HepG2 (cell line): ENCODE measurements around the gene FOCAD. TPM values are rescaled to one million over a fixed set of nuclear protein-coding genes. Genes with fewer than 3 reads are reported as not detected.

Experiments
- ATAC-seq: fragments of 200-7000 bp; cut with Tn5 transposase; 3 replicates; pipeline ENCODE4 v1.9.1; 2020; ENCODE audit warnings: mild to moderate bottlenecking, moderate library complexity
- BruUV-seq: library from RNA; stranded (reverse); fragments of 400-500 nt; replicated peaks from 2 replicates; lab custom pipeline; 2021; lab: Mats Ljungman, UMichigan
- CTCF ChIA-PET: fragments of 300-600 bp; formaldehyde crosslinking; extraction: SDS; loops from one replicate; lab custom pipeline; 2021; ENCODE audit warnings: low total read pairs, inconsistent platforms, low intra/inter-chr PET ratio; lab: Yijun Ruan, JAX
- POLR2A ChIA-PET: fragments of 350-600 bp; sonication (Branson Sonifier 250); formaldehyde crosslinking; loops from one replicate; lab custom pipeline; 2020; ENCODE audit warnings: antibody characterized with exemption, inconsistent platforms; lab: Yijun Ruan, JAX
- DNase-seq: peaks from one replicate; pipeline ENCODE4 v3.0.0-alpha.2; 2015; ENCODE audit warnings: low spot score
- FAIRE-seq: peaks from 3 replicates; lab custom pipeline; 2011; peaks lifted over from hg19 to GRCh38; lab: Jason Lieb, UNC
- H2AFZ ChIP-seq: one replicate; pipeline ENCODE4 v1.6.1; 2011; ENCODE audit warnings: low read length, inconsistent platforms
- H3K27ac ChIP-seq: fragments of 300-600 bp; 3 replicates; pipeline ENCODE4 v1.8.0; 2011; ENCODE audit warnings: mixed run types, mild to moderate bottlenecking, mixed read lengths, low read length, inconsistent platforms; ENCODE audit not compliant: insufficient read depth; ENCODE audit errors: extremely low read length
- H3K27me3 ChIP-seq, 2 experiments: fragments of 200-600 bp in 1 of 2; 2 replicates in 1 of 2; 3 replicates in 1 of 2; pipeline versions ENCODE4 v1.6.0 to v1.8.0; 2011; ENCODE audit warnings: low read length in 2 of 2, mild to moderate bottlenecking in 2 of 2, moderate library complexity in 2 of 2, inconsistent platforms in 1 of 2; ENCODE audit not compliant: insufficient read depth in 2 of 2, control insufficient read depth in 1 of 2
- H3K36me3 ChIP-seq, 2 experiments: fragments of 200-600 bp in 1 of 2; replicated peaks in 1 of 2; 2 replicates in 1 of 2; 3 replicates in 1 of 2; pipeline versions ENCODE4 v1.5.1 to v1.8.0; 2011; ENCODE audit warnings: low read length in 2 of 2, inconsistent platforms in 1 of 2; ENCODE audit not compliant: insufficient read depth in 2 of 2, control insufficient read depth in 1 of 2
- H3K4me1 ChIP-seq: 2 replicates; pipeline ENCODE4 v1.5.1; 2012; ENCODE audit warnings: low read length, inconsistent platforms; ENCODE audit not compliant: insufficient read depth
- H3K4me2 ChIP-seq: 2 replicates; pipeline ENCODE4 v1.6.0; 2011; ENCODE audit warnings: low read depth, low read length, inconsistent platforms
- H3K4me3 ChIP-seq, 3 experiments: fragments of 200-600 bp in 1 of 3; sonication (generic), shearing (Covaris generic) in 1 of 3; replicated peaks in 1 of 3; 2 replicates each; pipeline ENCODE4 v1.5.1; 2011 to 2016; ENCODE audit warnings: low read length in 3 of 3, inconsistent platforms in 2 of 3, low read depth in 2 of 3, mild to moderate bottlenecking in 2 of 3, control low read depth in 1 of 3, mixed read lengths in 1 of 3; ENCODE audit not compliant: insufficient read depth in 1 of 3
- H3K79me2 ChIP-seq: one replicate; pipeline ENCODE4 v1.6.1; 2011; ENCODE audit warnings: low read length, inconsistent platforms; ENCODE audit not compliant: insufficient read depth
- H3K9ac ChIP-seq: 2 replicates; pipeline ENCODE4 v1.6.0; 2011; ENCODE audit warnings: mild to moderate bottlenecking, low read depth, low read length, inconsistent platforms; ENCODE audit not compliant: insufficient read depth
- H3K9me3 ChIP-seq: 2 replicates; pipeline ENCODE4 v1.5.1; 2012; ENCODE audit warnings: mild to moderate bottlenecking, low read length
- H4K20me1 ChIP-seq: 2 replicates; pipeline ENCODE4 v1.6.0; 2011; ENCODE audit warnings: inconsistent platforms, mild to moderate bottlenecking, low read length, moderate library complexity; ENCODE audit not compliant: insufficient read depth
- ESRRA ChIP-seq: sonication (generic); formaldehyde crosslinking; IDR thresholded peaks from 2 replicates; pipeline ENCODE4 v1.5.1; 2020; ENCODE audit warnings: mild to moderate bottlenecking, low read depth, missing genetic modification reagents
- EZH2 ChIP-seq: conservative IDR thresholded peaks from 2 replicates; pipeline ENCODE4 v1.6.1; 2012; ENCODE audit warnings: mild to moderate bottlenecking, low read depth, low read length, moderate library complexity
- FLYWCH1 ChIP-seq: sonication (generic); formaldehyde crosslinking; IDR thresholded peaks from 2 replicates; pipeline ENCODE4 v1.8.1; 2023; ENCODE audit warnings: mild to moderate bottlenecking, missing genetic modification reagents
- HNF4G ChIP-seq, 2 experiments: sonication (generic) in 1 of 2; formaldehyde crosslinking in 1 of 2; IDR thresholded peaks; 2 replicates each; pipeline versions ENCODE4 v1.4.0 to v1.6.1; 2011 to 2020; ENCODE audit warnings: borderline replicate concordance in 2 of 2, low read depth in 2 of 2, mild to moderate bottlenecking in 2 of 2, low read length in 1 of 2, missing genetic modification reagents in 1 of 2, moderate library complexity in 1 of 2
- KDM1A ChIP-seq: IDR thresholded peaks from 2 replicates; pipeline ENCODE4 v1.6.1; 2016; ENCODE audit warnings: missing compliant biosample characterization
- KLF13 ChIP-seq: sonication (generic); formaldehyde crosslinking; IDR thresholded peaks from 2 replicates; pipeline ENCODE4 v1.4.0; 2020; ENCODE audit warnings: mild to moderate bottlenecking, missing genetic modification reagents
- PAF1 ChIP-seq: IDR thresholded peaks from 2 replicates; pipeline ENCODE4 v1.6.1; 2016; ENCODE audit warnings: missing genetic modification reagents, missing compliant biosample characterization
- PHF21A ChIP-seq: sonication (generic); formaldehyde crosslinking; IDR thresholded peaks from 2 replicates; pipeline ENCODE4 v1.5.0; 2020; ENCODE audit warnings: mild to moderate bottlenecking, missing genetic modification reagents
- SMARCC2 ChIP-seq: fragments of 450-650 bp; IDR thresholded peaks from 2 replicates; pipeline ENCODE4 v1.6.1; 2017; ENCODE audit warnings: antibody characterized with exemption, mild to moderate bottlenecking
- SP2 ChIP-seq: sonication (generic); formaldehyde crosslinking; IDR thresholded peaks from 2 replicates; pipeline ENCODE4 v1.5.1; 2020; ENCODE audit warnings: mild to moderate bottlenecking, missing genetic modification reagents
- TRIM24 ChIP-seq: sonication (generic); formaldehyde crosslinking; IDR thresholded peaks from 2 replicates; pipeline ENCODE4 v1.8.0; 2022; ENCODE audit warnings: mild to moderate bottlenecking, missing genetic modification reagents
- ZBTB38 ChIP-seq: sonication (generic); formaldehyde crosslinking; IDR thresholded peaks from 2 replicates; pipeline ENCODE4 v1.5.1; 2020; ENCODE audit warnings: mild to moderate bottlenecking, missing genetic modification reagents
- ZFP36 ChIP-seq: fragments of 150-350 bp; IDR thresholded peaks from 2 replicates; pipeline ENCODE4 v1.6.1; 2018; ENCODE audit warnings: borderline replicate concordance, low read length, low read depth; ENCODE audit not compliant: partially characterized antibody
- ZSCAN21 ChIP-seq: sonication (generic); formaldehyde crosslinking; IDR thresholded peaks from 2 replicates; pipeline ENCODE4 v1.8.0; 2022; ENCODE audit warnings: mild to moderate bottlenecking, missing genetic modification reagents, moderate library complexity, borderline replicate concordance
- WGBS: methylation state at CpG from one replicate; pipeline ENCODE4 v1.1.6; 2017; ENCODE audit warnings: low lambda C conversion rate; 5-methylcytosine and 5-hydroxymethylcytosine counted together
- in situ Hi-C: cut with HindIII; loops from 2 replicates; pipeline ENCODE4 v1.10.0; 2017; ENCODE audit warnings: low pct_unique_long_range_greater_than_20kb; ENCODE audit not compliant: extremely low pct_ligation_motif_present
- intact Hi-C: fragments of 100-400 bp; cut with micrococcal nuclease; formaldehyde crosslinking; loops from one replicate; pipeline ENCODE4 v1.10.0; 2022; ENCODE audit not compliant: unreplicated experiment
- polyA plus RNA-seq, 8 experiments: library from polyadenylated mRNA; depleted of rRNA in 3 of 8; stranded (reverse) in 7 of 8; unstranded in 1 of 8; fragments of >200 nt; fragmentation: Illumina TruSeq in 4 of 8; extraction: Trizol in 4 of 8; gene quantifications; 2 replicates each; pipeline versions ENCODE4 v1.2.1 to v1.2.3, GENCODE V29; 2011 to 2016; ENCODE audit warnings: low read depth in 4 of 8, missing spikeins in 1 of 8, mixed read lengths in 1 of 8; ENCODE audit not compliant: insufficient read depth in 1 of 8
- total RNA-seq, 5 experiments: library from RNA; depleted of rRNA; stranded (reverse); fragments of >200 nt; fragmentation: Illumina TruSeq; extraction: Trizol; gene quantifications; 2 replicates each; pipeline ENCODE4 v1.2.3, GENCODE V29; 2016; ENCODE audit warnings: low read depth in 1 of 5
- TF ChIP-seq, protein P1 (sequence below): sonication (generic); formaldehyde crosslinking; IDR thresholded peaks from 2 replicates; pipeline ENCODE4 v1.4.0; 2020; ENCODE audit warnings: mild to moderate bottlenecking, missing genetic modification reagents
- TF ChIP-seq, protein P2 (sequence below): sonication (generic); formaldehyde crosslinking; IDR thresholded peaks from 2 replicates; pipeline ENCODE4 v1.5.0; 2020; ENCODE audit warnings: mild to moderate bottlenecking, missing genetic modification reagents
- TF ChIP-seq, protein P3 (sequence below): sonication (generic); formaldehyde crosslinking; IDR thresholded peaks from 2 replicates; pipeline ENCODE4 v1.4.0; 2020; ENCODE audit warnings: mild to moderate bottlenecking, missing genetic modification reagents
- TF ChIP-seq, protein P4 (sequence below): sonication (generic); formaldehyde crosslinking; IDR thresholded peaks from 2 replicates; pipeline ENCODE4 v1.8.1; 2023; ENCODE audit warnings: missing genetic modification reagents, mild to moderate bottlenecking, borderline replicate concordance

FOCAD gene
- total and polyA plus RNA-seq, 2 of the 13 experiments (the other 11 are each of a cell fraction or from before 2014, with no cell fraction given): 18.0 to 31.1 TPM

DNA sequence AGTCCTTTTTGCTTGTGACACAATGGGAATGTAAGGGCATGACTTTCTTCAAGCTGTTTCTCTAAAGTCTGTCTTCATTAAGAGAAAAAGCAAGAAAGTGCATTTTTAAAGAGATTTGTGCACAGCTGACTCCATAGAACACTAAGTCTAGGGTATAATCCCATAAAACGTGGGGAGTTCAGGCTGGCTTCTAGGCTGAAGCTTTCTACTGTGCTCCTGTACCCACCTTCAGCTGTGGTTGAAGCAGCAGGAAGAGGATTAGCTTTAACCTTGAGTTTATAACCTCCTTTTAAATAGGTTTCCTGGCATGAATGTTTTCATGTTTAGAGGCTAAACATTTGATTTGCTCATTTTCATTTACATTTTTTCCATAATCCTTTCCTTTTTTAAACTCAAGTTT is 220.9 kb downstream of the FOCAD start:
- no peaks in the 10 kb centered on the region for H4K20me1 ChIP-seq
- ATAC-seq (no peak), DNase-seq (no peak), FAIRE-seq (no peak)
- H3K9me3 ChIP-seq: no peaks in the 10 kb centered on the region
- WGBS: 89% methylated on average over 1 of the region's 1 CpG
- ChIA-PET CTCF (no interaction called here), POLR2A (no interaction called here)
- BruUV-seq: no TSS peak
- H3K36me3 ChIP-seq: no peaks in the 10 kb centered on the region
- TF ChIP-seq ZBTB38 (CRISPR knock-in tag) (no peak), ESRRA (no peak), PHF21A (CRISPR knock-in tag) (no peak), SP2 (no peak), HNF4G (IDR thresholded peaks at IDR 0.05; ENCODE audit: borderline replicate concordance, low read depth, low read length) (no peak), HNF4G (CRISPR knock-in tag; IDR thresholded peaks at IDR 0.05; ENCODE audit: borderline replicate concordance, low read depth) (no peak), PAF1 (no peak), SMARCC2 (no peak), KDM1A (CRISPR knock-in tag) (no peak), ZFP36 (no peak), EZH2 (no peak), ZSCAN21 (CRISPR knock-in tag) (no peak), TRIM24 (CRISPR knock-in tag) (no peak), FLYWCH1 (CRISPR knock-in tag) (no peak), KLF13 (CRISPR knock-in tag) (no peak)
- TF ChIP-seq, protein P1, sequence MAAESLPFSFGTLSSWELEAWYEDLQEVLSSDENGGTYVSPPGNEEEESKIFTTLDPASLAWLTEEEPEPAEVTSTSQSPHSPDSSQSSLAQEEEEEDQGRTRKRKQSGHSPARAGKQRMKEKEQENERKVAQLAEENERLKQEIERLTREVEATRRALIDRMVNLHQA (CRISPR knock-in tag): no peak
- TF ChIP-seq, protein P2, sequence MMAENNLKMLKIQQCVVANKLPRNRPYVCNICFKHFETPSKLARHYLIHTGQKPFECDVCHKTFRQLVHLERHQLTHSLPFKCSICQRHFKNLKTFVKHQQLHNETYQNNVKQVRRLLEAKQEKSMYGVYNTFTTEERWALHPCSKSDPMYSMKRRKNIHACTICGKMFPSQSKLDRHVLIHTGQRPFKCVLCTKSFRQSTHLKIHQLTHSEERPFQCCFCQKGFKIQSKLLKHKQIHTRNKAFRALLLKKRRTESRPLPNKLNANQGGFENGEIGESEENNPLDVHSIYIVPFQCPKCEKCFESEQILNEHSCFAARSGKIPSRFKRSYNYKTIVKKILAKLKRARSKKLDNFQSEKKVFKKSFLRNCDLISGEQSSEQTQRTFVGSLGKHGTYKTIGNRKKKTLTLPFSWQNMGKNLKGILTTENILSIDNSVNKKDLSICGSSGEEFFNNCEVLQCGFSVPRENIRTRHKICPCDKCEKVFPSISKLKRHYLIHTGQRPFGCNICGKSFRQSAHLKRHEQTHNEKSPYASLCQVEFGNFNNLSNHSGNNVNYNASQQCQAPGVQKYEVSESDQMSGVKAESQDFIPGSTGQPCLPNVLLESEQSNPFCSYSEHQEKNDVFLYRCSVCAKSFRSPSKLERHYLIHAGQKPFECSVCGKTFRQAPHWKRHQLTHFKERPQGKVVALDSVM (CRISPR knock-in tag): no peak
- TF ChIP-seq, protein P3, sequence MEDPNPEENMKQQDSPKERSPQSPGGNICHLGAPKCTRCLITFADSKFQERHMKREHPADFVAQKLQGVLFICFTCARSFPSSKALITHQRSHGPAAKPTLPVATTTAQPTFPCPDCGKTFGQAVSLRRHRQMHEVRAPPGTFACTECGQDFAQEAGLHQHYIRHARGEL: no peak
- TF ChIP-seq, protein P4, sequence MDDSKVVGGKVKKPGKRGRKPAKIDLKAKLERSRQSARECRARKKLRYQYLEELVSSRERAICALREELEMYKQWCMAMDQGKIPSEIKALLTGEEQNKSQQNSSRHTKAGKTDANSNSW (CRISPR knock-in tag): no peak
- H3K79me2 ChIP-seq: no peaks in the 10 kb centered on the region
- H3K27me3 ChIP-seq: no peaks in the 10 kb centered on the region
- H3K4me2 ChIP-seq: no peak overlapping the region
- no peak overlapping the region for H2AFZ ChIP-seq
- intact Hi-C loops (no loop called here), in situ Hi-C loops (no loop called here)
- H3K4me1 ChIP-seq: peaks cover 8% of the 10 kb centered on the region
- H3K4me3 ChIP-seq: no peak overlapping the region
- H3K9ac ChIP-seq: no peak overlapping the region
- no peak overlapping the region for H3K27ac ChIP-seq
